Liver (tissue), 3 donors: ENCODE data around the gene SELL.
"Not testable (repeated sequence)": the region's sequence is repeated elsewhere in the genome, so short reads cannot be mapped to it uniquely, and the experiment has no call there.

ENCODE experiments used
- EGR1 ChIP-seq, 2 donors: IDR thresholded peaks; 2 replicates each; pipeline ENCODE4 v1.6.1; 2016 to 2018; ENCODE audit warnings: antibody characterized with exemption in 2 of 2, low read depth in 2 of 2
- GABPA ChIP-seq, 2 donors: IDR thresholded peaks in 1 of 2; conservative IDR thresholded peaks in 1 of 2; 2 replicates each; pipeline ENCODE4 v1.6.1; 2016; ENCODE audit warnings: antibody characterized with exemption in 2 of 2, mild to moderate bottlenecking in 1 of 2, moderate library complexity in 1 of 2
- HNF4A ChIP-seq, 2 donors: conservative IDR thresholded peaks; 2 replicates each; pipeline ENCODE4 v1.6.1; 2016; ENCODE audit warnings: antibody characterized with exemption in 2 of 2, mild to moderate bottlenecking in 2 of 2
- JUND ChIP-seq, 2 donors: IDR thresholded peaks; 2 replicates each; pipeline ENCODE4 v1.6.1; 2016; ENCODE audit warnings: antibody characterized with exemption in 2 of 2
- RAD21 ChIP-seq, 2 donors: IDR thresholded peaks; 2 replicates each; pipeline ENCODE4 v1.6.1; 2016; ENCODE audit warnings: antibody characterized with exemption in 2 of 2, mild to moderate bottlenecking in 2 of 2
- RXRA ChIP-seq, 2 donors: IDR thresholded peaks; 2 replicates each; pipeline ENCODE4 v1.6.1; 2017 to 2018; ENCODE audit warnings: antibody characterized with exemption in 2 of 2, mild to moderate bottlenecking in 1 of 2
- SP1 ChIP-seq: IDR thresholded peaks from 2 replicates; pipeline ENCODE4 v1.6.1; 2018; ENCODE audit warnings: antibody characterized with exemption, mild to moderate bottlenecking
- TAF1 ChIP-seq: conservative IDR thresholded peaks from 2 replicates; pipeline ENCODE4 v1.6.1; 2016; ENCODE audit warnings: antibody characterized with exemption, mild to moderate bottlenecking
- YY1 ChIP-seq: IDR thresholded peaks from 2 replicates; pipeline ENCODE4 v1.6.1; 2016; ENCODE audit warnings: antibody characterized with exemption, mild to moderate bottlenecking
- TF ChIP-seq, protein P1 (sequence below): fragments of 150-350 bp; IDR thresholded peaks from 2 replicates; pipeline ENCODE4 v1.5.1; 2017; ENCODE audit warnings: improper control_type of control experiment, low read depth, low read length; ENCODE audit not compliant: missing input control
- TF ChIP-seq, protein P2 (sequence below): IDR thresholded peaks from 2 replicates; pipeline ENCODE4 v1.6.1; 2016; ENCODE audit warnings: antibody characterized with exemption, mild to moderate bottlenecking
- TF ChIP-seq, protein P3 (sequence below): IDR thresholded peaks from 2 replicates; pipeline ENCODE4 v1.6.1; 2016; ENCODE audit warnings: antibody characterized with exemption
- donor health status: healthy.
- donor health status: healthy.

DNA sequence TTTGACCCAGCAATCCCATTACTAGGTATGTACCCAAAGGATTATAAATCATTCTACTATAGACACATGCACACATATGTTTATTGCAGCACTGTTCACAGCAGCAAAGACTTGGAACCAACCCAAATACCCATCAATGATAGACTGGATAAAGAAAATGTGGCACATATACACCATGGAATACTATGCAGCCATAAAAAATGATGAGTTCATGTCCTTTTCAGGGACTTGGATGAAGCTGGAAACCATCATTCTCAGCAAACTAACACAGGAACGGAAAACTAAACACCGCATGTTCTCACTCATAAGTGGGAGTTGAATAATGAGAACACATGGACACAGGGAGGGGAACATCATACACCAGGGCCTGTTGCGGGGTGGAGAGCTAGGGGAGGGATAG, 41.2 kb downstream of the SELL start:
- TF ChIP-seq, protein P1, sequence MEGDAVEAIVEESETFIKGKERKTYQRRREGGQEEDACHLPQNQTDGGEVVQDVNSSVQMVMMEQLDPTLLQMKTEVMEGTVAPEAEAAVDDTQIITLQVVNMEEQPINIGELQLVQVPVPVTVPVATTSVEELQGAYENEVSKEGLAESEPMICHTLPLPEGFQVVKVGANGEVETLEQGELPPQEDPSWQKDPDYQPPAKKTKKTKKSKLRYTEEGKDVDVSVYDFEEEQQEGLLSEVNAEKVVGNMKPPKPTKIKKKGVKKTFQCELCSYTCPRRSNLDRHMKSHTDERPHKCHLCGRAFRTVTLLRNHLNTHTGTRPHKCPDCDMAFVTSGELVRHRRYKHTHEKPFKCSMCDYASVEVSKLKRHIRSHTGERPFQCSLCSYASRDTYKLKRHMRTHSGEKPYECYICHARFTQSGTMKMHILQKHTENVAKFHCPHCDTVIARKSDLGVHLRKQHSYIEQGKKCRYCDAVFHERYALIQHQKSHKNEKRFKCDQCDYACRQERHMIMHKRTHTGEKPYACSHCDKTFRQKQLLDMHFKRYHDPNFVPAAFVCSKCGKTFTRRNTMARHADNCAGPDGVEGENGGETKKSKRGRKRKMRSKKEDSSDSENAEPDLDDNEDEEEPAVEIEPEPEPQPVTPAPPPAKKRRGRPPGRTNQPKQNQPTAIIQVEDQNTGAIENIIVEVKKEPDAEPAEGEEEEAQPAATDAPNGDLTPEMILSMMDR = not testable (repeated sequence)
- not testable (repeated sequence) for TF ChIP-seq RAD21 (IDR thresholded peaks at IDR 0.05); YY1; RXRA (IDR thresholded peaks at IDR 0.05); SP1; GABPA (IDR thresholded peaks at IDR 0.05 in 1 of 2, conservative IDR thresholded peaks at IDR 0.05 in 1 of 2); JUND (IDR thresholded peaks at IDR 0.05); HNF4A (conservative IDR thresholded peaks at IDR 0.05); TAF1; EGR1 (IDR thresholded peaks at IDR 0.05; ENCODE audit: low read depth in 2 of 2)
- TF ChIP-seq, protein P2, sequence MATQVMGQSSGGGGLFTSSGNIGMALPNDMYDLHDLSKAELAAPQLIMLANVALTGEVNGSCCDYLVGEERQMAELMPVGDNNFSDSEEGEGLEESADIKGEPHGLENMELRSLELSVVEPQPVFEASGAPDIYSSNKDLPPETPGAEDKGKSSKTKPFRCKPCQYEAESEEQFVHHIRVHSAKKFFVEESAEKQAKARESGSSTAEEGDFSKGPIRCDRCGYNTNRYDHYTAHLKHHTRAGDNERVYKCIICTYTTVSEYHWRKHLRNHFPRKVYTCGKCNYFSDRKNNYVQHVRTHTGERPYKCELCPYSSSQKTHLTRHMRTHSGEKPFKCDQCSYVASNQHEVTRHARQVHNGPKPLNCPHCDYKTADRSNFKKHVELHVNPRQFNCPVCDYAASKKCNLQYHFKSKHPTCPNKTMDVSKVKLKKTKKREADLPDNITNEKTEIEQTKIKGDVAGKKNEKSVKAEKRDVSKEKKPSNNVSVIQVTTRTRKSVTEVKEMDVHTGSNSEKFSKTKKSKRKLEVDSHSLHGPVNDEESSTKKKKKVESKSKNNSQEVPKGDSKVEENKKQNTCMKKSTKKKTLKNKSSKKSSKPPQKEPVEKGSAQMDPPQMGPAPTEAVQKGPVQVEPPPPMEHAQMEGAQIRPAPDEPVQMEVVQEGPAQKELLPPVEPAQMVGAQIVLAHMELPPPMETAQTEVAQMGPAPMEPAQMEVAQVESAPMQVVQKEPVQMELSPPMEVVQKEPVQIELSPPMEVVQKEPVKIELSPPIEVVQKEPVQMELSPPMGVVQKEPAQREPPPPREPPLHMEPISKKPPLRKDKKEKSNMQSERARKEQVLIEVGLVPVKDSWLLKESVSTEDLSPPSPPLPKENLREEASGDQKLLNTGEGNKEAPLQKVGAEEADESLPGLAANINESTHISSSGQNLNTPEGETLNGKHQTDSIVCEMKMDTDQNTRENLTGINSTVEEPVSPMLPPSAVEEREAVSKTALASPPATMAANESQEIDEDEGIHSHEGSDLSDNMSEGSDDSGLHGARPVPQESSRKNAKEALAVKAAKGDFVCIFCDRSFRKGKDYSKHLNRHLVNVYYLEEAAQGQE = not testable (repeated sequence)
- TF ChIP-seq, protein P3, sequence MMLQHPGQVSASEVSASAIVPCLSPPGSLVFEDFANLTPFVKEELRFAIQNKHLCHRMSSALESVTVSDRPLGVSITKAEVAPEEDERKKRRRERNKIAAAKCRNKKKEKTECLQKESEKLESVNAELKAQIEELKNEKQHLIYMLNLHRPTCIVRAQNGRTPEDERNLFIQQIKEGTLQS = not testable (repeated sequence)
